Gastroesophageal sphincter (tissue), 4 donors: Measurements from ENCODE around the gene AK5. TPM values are rescaled to one million over a fixed set of nuclear protein-coding genes. Genes with fewer than 3 reads are reported as not detected.

ENCODE experiments used
- ATAC-seq: fragments of 150-250 bp; one replicate; pipeline ENCODE4 v1.9.1; 2016; ENCODE audit warnings: mild to moderate bottlenecking, moderate library complexity
- H3K27ac ChIP-seq, 4 donors: fragments of 200-600 bp; sonication (generic) in 3 of 4; 1 replicate in 3 of 4; 2 replicates in 1 of 4; pipeline ENCODE4 v1.5.1; 2016 to 2019
- H3K27me3 ChIP-seq: fragments of 200-600 bp; sonication (generic); one replicate; pipeline ENCODE4 v1.5.1; 2019
- H3K36me3 ChIP-seq, 2 donors: fragments of 200-600 bp; sonication (generic); one replicate each; pipeline ENCODE4 v1.5.1; 2019; ENCODE audit warnings: control low read depth in 1 of 2
- H3K4me1 ChIP-seq, 3 donors: fragments of 200-600 bp; sonication (generic); 1 replicate in 2 of 3; 2 replicates in 1 of 3; pipeline ENCODE4 v1.5.1; 2016 to 2019; ENCODE audit warnings: control low read depth in 2 of 3
- H3K4me3 ChIP-seq, 2 donors: fragments of 200-600 bp; sonication (generic); one replicate each; pipeline ENCODE4 v1.5.1; 2019; ENCODE audit warnings: mild to moderate bottlenecking in 1 of 2, moderate library complexity in 1 of 2
- H3K9me3 ChIP-seq, 3 donors: fragments of 200-600 bp; sonication (generic); one replicate each; pipeline ENCODE4 v1.5.1; 2017 to 2019; ENCODE audit warnings: control low read depth in 2 of 3
- CTCF ChIP-seq, 4 experiments: fragments of 200-600 bp in 2 of 4; fragments of 450-650 bp in 2 of 4; sonication (generic) in 1 of 4; IDR thresholded peaks; one replicate each; pipeline ENCODE4 v1.5.1; 2017 to 2019; ENCODE audit warnings: antibody characterized with exemption in 4 of 4, mild to moderate bottlenecking in 2 of 4, moderate library complexity in 2 of 4
- EP300 ChIP-seq: sonication (generic); formaldehyde crosslinking; IDR thresholded peaks from one replicate; pipeline ENCODE4 v1.6.1; 2017; ENCODE audit warnings: antibody characterized with exemption, mild to moderate bottlenecking
- POLR2A ChIP-seq, 2 donors: fragments of 450-650 bp; IDR thresholded peaks; one replicate each; pipeline ENCODE4 v1.6.1; 2017; ENCODE audit warnings: antibody characterized with exemption in 2 of 2, mild to moderate bottlenecking in 2 of 2, moderate library complexity in 1 of 2
- POLR2AphosphoS5 ChIP-seq: sonication (generic); formaldehyde crosslinking; IDR thresholded peaks from one replicate; pipeline ENCODE4 v1.6.1; 2017; ENCODE audit warnings: antibody characterized with exemption
- WGBS, 2 donors: methylation state at CpG; one replicate each; pipeline ENCODE4 v1.1.5; 2018; ENCODE audit warnings: low coverage in 1 of 2; 5-methylcytosine and 5-hydroxymethylcytosine counted together
- total RNA-seq, 4 donors: library from RNA; depleted of rRNA; stranded (reverse); fragments of >200 nt; gene quantifications; one replicate each; pipeline ENCODE4 v1.1.0, GENCODE V29; 2016

AK5 gene
- total RNA-seq, 4 donors from 2014 or later = 0.67 to 5.3 (median 2.7) TPM

GRCh38 chr1:77543822-77544448 lies 262.1 kb downstream of the AK5 start:
- TF ChIP-seq EP300 (no peak), POLR2AphosphoS5 (no peak)
- ATAC-seq = no peak
- 82 to 91% methylated on average over 3 to 4 of the region's 4 CpGs for WGBS, 2 donors
- Histone ChIP-seq H3K27me3 (no peaks in the 10 kb centered on the region), H3K36me3 (no peaks in the 10 kb centered on the region), H3K4me1 (no peaks in the 10 kb centered on the region), H3K27ac (no peak overlapping the region), H3K4me3 (no peak overlapping the region), H3K9me3 (no peaks in the 10 kb centered on the region)

DNA sequence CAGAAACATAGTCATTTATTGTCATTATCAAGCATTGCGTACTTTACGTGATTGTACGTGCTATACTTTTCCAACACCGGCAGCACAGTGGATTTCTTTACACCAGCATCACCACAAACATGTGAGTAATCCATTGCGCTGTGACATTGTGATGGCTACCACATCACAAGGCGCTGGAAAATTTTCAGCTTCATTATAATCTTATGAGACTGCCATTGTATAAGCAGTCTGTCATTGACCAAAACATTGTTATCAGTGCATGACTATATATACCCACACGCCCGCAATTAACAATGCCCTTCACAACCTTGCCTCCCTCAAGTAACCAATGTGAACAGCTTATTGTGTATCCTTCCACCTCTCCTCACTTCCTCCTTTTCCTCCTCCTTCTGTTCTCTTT lies 263.0 kb downstream of the AK5 start:
- WGBS, 2 donors = 74 to 91% methylated on average over 5 to 8 of the region's 8 CpGs
- Histone ChIP-seq H3K27ac (no peak overlapping the region), H3K36me3 (no peaks in the 10 kb centered on the region), H3K4me1 (no peaks in the 10 kb centered on the region), H3K4me3 (no peak overlapping the region), H3K9me3 (no peaks in the 10 kb centered on the region), H3K27me3 (no peaks in the 10 kb centered on the region)
- TF ChIP-seq POLR2AphosphoS5 = no peak
- no peak for ATAC-seq

DNA sequence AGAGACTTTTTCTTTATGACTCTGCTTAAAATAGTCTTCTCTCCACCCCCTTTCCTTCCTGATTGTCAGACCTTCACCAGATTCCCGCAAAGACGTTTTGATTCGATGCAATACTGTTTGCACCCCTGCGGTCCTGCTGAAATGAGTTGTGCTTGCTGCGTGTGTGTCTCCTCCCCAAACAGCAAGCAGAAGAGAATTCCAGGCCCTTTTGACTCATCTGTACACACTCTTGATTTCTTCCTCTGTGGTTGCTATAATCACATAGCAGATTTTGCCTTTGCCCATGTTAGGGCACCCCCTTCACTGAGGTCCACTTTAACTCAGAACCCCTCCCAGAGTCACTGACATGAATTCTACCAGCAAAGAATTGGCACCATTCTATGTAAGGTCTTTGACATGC lies 264.2 kb downstream of the AK5 start:
- Histone ChIP-seq H3K27me3 (peaks cover 5% of the 10 kb centered on the region), H3K4me3 (no peak overlapping the region), H3K36me3 (no peaks in the 10 kb centered on the region), H3K9me3 (no peaks in the 10 kb centered on the region), H3K4me1 (no peaks in the 10 kb centered on the region), H3K27ac (no peak overlapping the region)
- no peak for ATAC-seq
- TF ChIP-seq EP300 = no peak
- TF ChIP-seq POLR2A (IDR thresholded peaks at IDR 0.05) = no peak
- TF ChIP-seq POLR2AphosphoS5 = no peak
- TF ChIP-seq CTCF (IDR thresholded peaks at IDR 0.05) = no peak
- WGBS, 2 donors = 74 to 100% methylated on average over 1 to 5 of the region's 5 CpGs

GRCh38 chr1:77546890-77547289 lies 265.1 kb downstream of the AK5 start:
- no peaks in the 10 kb centered on the region for H3K9me3 ChIP-seq
- H3K27ac ChIP-seq = no peak overlapping the region
- 67 to 100% methylated on average over 1 to 3 of the region's 3 CpGs for WGBS, 2 donors
- H3K27me3 ChIP-seq = peaks cover 5% of the 10 kb centered on the region
- TF ChIP-seq POLR2A (IDR thresholded peaks at IDR 0.05) (no peak), EP300 (no peak), CTCF (IDR thresholded peaks at IDR 0.05) (no peak), POLR2AphosphoS5 (no peak)
- no peak for ATAC-seq
- no peak overlapping the region for H3K4me3 ChIP-seq
- H3K4me1 ChIP-seq = no peaks in the 10 kb centered on the region
- H3K36me3 ChIP-seq = no peaks in the 10 kb centered on the region

DNA sequence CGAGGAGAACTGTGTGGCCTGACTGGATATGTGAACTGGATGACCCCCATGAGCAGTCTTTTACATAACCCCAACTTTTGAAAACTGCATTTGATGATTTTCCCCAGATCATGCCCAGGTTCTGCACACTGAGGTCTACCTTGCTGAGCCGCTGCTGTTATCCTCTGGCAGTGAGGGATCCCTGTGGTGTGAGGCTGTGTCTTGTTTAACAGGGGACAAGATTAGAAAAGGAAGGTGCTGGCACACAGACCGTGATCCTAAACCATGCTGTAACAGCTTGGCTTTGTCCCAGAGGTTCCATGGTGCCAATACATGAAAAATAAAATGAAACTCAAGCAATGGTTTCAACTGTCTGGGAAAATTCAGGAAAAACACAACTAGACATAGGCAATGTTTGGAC lies 266.5 kb downstream of the AK5 start:
- no peaks in the 10 kb centered on the region for H3K9me3 ChIP-seq
- no peak overlapping the region for H3K27ac ChIP-seq
- no peak overlapping the region for H3K4me3 ChIP-seq
- H3K36me3 ChIP-seq = no peaks in the 10 kb centered on the region
- no peak for ATAC-seq
- H3K4me1 ChIP-seq = no peaks in the 10 kb centered on the region
- H3K27me3 ChIP-seq = peaks cover 5% of the 10 kb centered on the region
- 32 to 60% methylated on average over 2 to 3 of the region's 3 CpGs for WGBS, 2 donors
- TF ChIP-seq POLR2A (IDR thresholded peaks at IDR 0.05) (no peak), POLR2AphosphoS5 (no peak), EP300 (no peak), CTCF (IDR thresholded peaks at IDR 0.05) (no peak)

- no peak overlapping the region for H3K4me3 ChIP-seq
- no peaks in the 10 kb centered on the region for H3K4me1 ChIP-seq
- ATAC-seq = no peak
- TF ChIP-seq POLR2A (IDR thresholded peaks at IDR 0.05) = no peak
- TF ChIP-seq EP300 = no peak
- TF ChIP-seq CTCF (IDR thresholded peaks at IDR 0.05) = no peak
- TF ChIP-seq POLR2AphosphoS5 = no peak
- H3K36me3 ChIP-seq = no peaks in the 10 kb centered on the region
- WGBS, 2 donors = 80 to 87% methylated on average over 5 of the region's 5 CpGs
- no peaks in the 10 kb centered on the region for H3K9me3 ChIP-seq
- H3K27me3 ChIP-seq = peaks cover 5% of the 10 kb centered on the region
- no peak overlapping the region for H3K27ac ChIP-seq
Observed at GRCh38 chr1:77550135-77550534, 268.3 kb downstream of the AK5 start.
